HepG2 (cell line): ENCODE measurements around the gene DNMT3A. TPM values are rescaled to one million over a fixed set of nuclear protein-coding genes. Genes with fewer than 3 reads are reported as not detected.
A peak's percentile ranks its signal among the peaks of the same experiment; 100 is the strongest.

ENCODE experiments used
- CENPT ChIP-seq: sonication (generic); formaldehyde crosslinking; IDR thresholded peaks from 2 replicates; pipeline ENCODE4 v1.8.0; 2022; ENCODE audit warnings: low read depth, mild to moderate bottlenecking, moderate library complexity, missing genetic modification reagents
- CENPX ChIP-seq: sonication (generic); formaldehyde crosslinking; IDR thresholded peaks from 2 replicates; pipeline ENCODE4 v1.9.0; 2021; ENCODE audit warnings: mild to moderate bottlenecking, missing genetic modification reagents, moderate library complexity
- CREB1 ChIP-seq, 2 experiments: fragments of 450-650 bp in 1 of 2; IDR thresholded peaks; 2 replicates each; pipeline ENCODE4 v1.6.1; 2016 to 2017; ENCODE audit warnings: control low read depth in 1 of 2, mild to moderate bottlenecking in 1 of 2, missing compliant biosample characterization in 1 of 2, missing genetic modification characterization in 1 of 2
- HCFC1 ChIP-seq: fragments of 150-350 bp; IDR thresholded peaks from 2 replicates; pipeline ENCODE4 v1.6.1; 2014; ENCODE audit warnings: low read depth, low read length
- ISL2 ChIP-seq: sonication (generic); formaldehyde crosslinking; IDR thresholded peaks from 2 replicates; pipeline ENCODE4 v1.5.0; 2020; ENCODE audit warnings: missing genetic modification reagents
- JARID2 ChIP-seq: sonication (generic); formaldehyde crosslinking; IDR thresholded peaks from 2 replicates; pipeline ENCODE4 v1.8.1; 2023; ENCODE audit warnings: missing genetic modification reagents, inconsistent platforms; ENCODE audit not compliant: insufficient replicate concordance
- KMT2B ChIP-seq: IDR thresholded peaks from 2 replicates; pipeline ENCODE4 v1.6.1; 2016; ENCODE audit warnings: missing genetic modification reagents, missing compliant biosample characterization
- NFYB ChIP-seq: sonication (generic); formaldehyde crosslinking; IDR thresholded peaks from 2 replicates; pipeline ENCODE4 v1.4.0; 2020; ENCODE audit warnings: missing genetic modification reagents
- PAF1 ChIP-seq: IDR thresholded peaks from 2 replicates; pipeline ENCODE4 v1.6.1; 2016; ENCODE audit warnings: missing genetic modification reagents, missing compliant biosample characterization
- POLR2AphosphoS5 ChIP-seq: IDR thresholded peaks from 2 replicates; pipeline ENCODE4 v1.6.1; 2012; ENCODE audit warnings: low read depth, low read length
- SP140L ChIP-seq: sonication (generic); formaldehyde crosslinking; IDR thresholded peaks from 2 replicates; pipeline ENCODE4 v1.4.0; 2020; ENCODE audit warnings: missing genetic modification reagents, borderline replicate concordance
- ZFP36L1 ChIP-seq: sonication (generic); formaldehyde crosslinking; IDR thresholded peaks from 2 replicates; pipeline ENCODE4 v1.8.0; 2022; ENCODE audit warnings: mild to moderate bottlenecking, missing genetic modification reagents, moderate library complexity
- ZNF292 ChIP-seq: sonication (generic); formaldehyde crosslinking; IDR thresholded peaks from 2 replicates; pipeline ENCODE4 v1.8.1; 2022; ENCODE audit warnings: mild to moderate bottlenecking, low read depth, missing genetic modification reagents, borderline replicate concordance
- ZNF350 ChIP-seq: sonication (generic); formaldehyde crosslinking; IDR thresholded peaks from 2 replicates; pipeline ENCODE4 v1.4.0; 2020; ENCODE audit warnings: mild to moderate bottlenecking, low read depth, missing genetic modification reagents, borderline replicate concordance
- polyA plus RNA-seq, 8 experiments: library from polyadenylated mRNA; depleted of rRNA in 3 of 8; stranded (reverse) in 7 of 8; unstranded in 1 of 8; fragments of >200 nt; fragmentation: Illumina TruSeq in 4 of 8; extraction: Trizol in 4 of 8; gene quantifications; 2 replicates each; pipeline versions ENCODE4 v1.2.1 to v1.2.3, GENCODE V29; 2011 to 2016; ENCODE audit warnings: low read depth in 4 of 8, missing spikeins in 1 of 8, mixed read lengths in 1 of 8; ENCODE audit not compliant: insufficient read depth in 1 of 8
- total RNA-seq, 5 experiments: library from RNA; depleted of rRNA; stranded (reverse); fragments of >200 nt; fragmentation: Illumina TruSeq; extraction: Trizol; gene quantifications; 2 replicates each; pipeline ENCODE4 v1.2.3, GENCODE V29; 2016; ENCODE audit warnings: low read depth in 1 of 5
- TF ChIP-seq, protein P1 (sequence below): sonication (generic); formaldehyde crosslinking; IDR thresholded peaks from 2 replicates; pipeline ENCODE4 v1.5.1; 2020; ENCODE audit warnings: missing genetic modification reagents, mild to moderate bottlenecking, borderline replicate concordance
- TF ChIP-seq, protein P2 (sequence below): sonication (generic); formaldehyde crosslinking; IDR thresholded peaks from 2 replicates; pipeline ENCODE4 v1.5.0; 2020; ENCODE audit warnings: mild to moderate bottlenecking, missing genetic modification reagents
- TF ChIP-seq, protein P3 (sequence below): IDR thresholded peaks from 2 replicates; pipeline ENCODE4 v1.4.0; 2020; ENCODE audit warnings: mild to moderate bottlenecking, missing genetic modification reagents
- TF ChIP-seq, protein P4 (sequence below): sonication (generic); formaldehyde crosslinking; IDR thresholded peaks from 2 replicates; pipeline ENCODE4 v1.4.0; 2020; ENCODE audit warnings: mild to moderate bottlenecking, low read depth, missing genetic modification reagents

Gene DNMT3A
- total and polyA plus RNA-seq, 2 of the 13 experiments (the other 11 are each of a cell fraction or from before 2014, with no cell fraction given) = 14.7 to 29.1 TPM

DNA sequence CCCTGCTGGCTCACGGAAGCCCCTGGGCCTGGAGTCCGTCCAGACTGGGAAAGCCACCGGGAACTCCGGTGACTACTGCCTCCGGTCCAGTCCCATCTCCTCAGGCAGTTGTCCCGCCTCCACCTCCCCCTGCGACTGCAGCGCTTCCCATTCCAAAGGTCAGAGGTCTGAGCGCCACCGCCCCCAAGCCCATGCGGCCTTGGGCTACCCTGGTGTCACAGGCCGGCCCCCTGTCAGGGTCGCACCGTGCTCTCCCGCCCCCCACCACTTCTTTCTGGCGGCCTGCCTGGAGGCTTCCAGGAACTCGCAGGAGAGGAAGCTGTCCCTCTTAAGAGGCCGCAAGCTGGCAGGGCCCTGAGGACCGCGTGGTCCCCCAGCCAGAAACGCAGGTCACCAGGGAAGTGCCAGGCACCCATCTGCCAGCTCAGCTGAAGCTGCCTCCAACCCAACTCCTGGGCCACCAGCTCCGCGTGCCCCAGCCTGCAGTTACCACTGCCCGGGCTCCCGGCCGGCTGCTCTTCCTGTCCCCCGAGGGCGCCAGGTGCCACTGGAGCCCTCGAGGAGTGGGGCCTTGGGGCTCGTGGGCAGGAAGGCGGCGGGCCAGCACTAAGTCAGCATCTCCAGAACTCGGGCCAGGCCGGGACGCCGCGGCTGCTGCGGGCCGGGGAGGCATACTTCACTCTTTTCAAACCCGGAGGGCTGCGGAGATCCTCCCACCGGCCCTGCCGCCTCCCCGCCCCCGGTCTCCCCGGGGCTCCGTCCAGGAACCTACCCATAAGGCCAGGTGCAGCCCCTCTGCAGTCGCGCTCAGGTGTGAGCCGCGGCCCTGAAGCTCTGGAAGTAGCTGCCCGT lies 90.1 kb downstream of the DNMT3A start (continued):
- TF ChIP-seq KMT2B (CRISPR knock-in tag) (peak; percentile 77), JARID2 (CRISPR knock-in tag) (no peak), ZFP36L1 (no peak), SP140L (CRISPR knock-in tag) (0 out of 2 replicates have a peak, but pooled peaks have one; percentile 67), ZNF292 (CRISPR knock-in tag) (peak; percentile 69; the same call in 1 of the 2 replicates), ISL2 (CRISPR knock-in tag) (peak; percentile 87), PAF1 (CRISPR knock-in tag) (no peak), POLR2AphosphoS5 (peak; percentile 73), ZNF350 (CRISPR knock-in tag) (peak; percentile 97; the same call in 1 of the 2 replicates), CREB1 (IDR thresholded peaks at IDR 0.05) (no peak), CREB1 (CRISPR knock-in tag; IDR thresholded peaks at IDR 0.05) (no peak), CENPT (CRISPR knock-in tag) (no peak), CENPX (CRISPR knock-in tag) (no peak), NFYB (CRISPR knock-in tag) (peak; percentile 53; the same call in 1 of the 2 replicates), HCFC1 (no peak)
- TF ChIP-seq, protein P1, sequence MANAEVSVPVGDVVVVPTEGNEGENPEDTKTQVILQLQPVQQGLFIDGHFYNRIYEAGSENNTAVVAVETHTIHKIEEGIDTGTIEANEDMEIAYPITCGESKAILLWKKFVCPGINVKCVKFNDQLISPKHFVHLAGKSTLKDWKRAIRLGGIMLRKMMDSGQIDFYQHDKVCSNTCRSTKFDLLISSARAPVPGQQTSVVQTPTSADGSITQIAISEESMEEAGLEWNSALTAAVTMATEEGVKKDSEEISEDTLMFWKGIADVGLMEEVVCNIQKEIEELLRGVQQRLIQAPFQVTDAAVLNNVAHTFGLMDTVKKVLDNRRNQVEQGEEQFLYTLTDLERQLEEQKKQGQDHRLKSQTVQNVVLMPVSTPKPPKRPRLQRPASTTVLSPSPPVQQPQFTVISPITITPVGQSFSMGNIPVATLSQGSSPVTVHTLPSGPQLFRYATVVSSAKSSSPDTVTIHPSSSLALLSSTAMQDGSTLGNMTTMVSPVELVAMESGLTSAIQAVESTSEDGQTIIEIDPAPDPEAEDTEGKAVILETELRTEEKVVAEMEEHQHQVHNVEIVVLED (CRISPR knock-in tag) = peak; percentile 71
- TF ChIP-seq, protein P2, sequence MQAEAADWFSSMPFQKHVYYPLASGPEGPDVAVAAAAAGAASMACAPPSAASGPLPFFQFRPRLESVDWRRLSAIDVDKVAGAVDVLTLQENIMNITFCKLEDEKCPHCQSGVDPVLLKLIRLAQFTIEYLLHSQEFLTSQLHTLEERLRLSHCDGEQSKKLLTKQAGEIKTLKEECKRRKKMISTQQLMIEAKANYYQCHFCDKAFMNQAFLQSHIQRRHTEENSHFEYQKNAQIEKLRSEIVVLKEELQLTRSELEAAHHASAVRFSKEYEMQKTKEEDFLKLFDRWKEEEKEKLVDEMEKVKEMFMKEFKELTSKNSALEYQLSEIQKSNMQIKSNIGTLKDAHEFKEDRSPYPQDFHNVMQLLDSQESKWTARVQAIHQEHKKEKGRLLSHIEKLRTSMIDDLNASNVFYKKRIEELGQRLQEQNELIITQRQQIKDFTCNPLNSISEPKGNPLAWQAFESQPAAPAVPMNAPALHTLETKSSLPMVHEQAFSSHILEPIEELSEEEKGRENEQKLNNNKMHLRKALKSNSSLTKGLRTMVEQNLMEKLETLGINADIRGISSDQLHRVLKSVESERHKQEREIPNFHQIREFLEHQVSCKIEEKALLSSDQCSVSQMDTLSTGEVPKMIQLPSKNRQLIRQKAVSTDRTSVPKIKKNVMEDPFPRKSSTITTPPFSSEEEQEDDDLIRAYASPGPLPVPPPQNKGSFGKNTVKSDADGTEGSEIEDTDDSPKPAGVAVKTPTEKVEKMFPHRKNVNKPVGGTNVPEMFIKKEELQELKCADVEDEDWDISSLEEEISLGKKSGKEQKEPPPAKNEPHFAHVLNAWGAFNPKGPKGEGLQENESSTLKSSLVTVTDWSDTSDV (CRISPR knock-in tag) = no peak; the same call in 1 of the 2 replicates
- TF ChIP-seq, protein P3, sequence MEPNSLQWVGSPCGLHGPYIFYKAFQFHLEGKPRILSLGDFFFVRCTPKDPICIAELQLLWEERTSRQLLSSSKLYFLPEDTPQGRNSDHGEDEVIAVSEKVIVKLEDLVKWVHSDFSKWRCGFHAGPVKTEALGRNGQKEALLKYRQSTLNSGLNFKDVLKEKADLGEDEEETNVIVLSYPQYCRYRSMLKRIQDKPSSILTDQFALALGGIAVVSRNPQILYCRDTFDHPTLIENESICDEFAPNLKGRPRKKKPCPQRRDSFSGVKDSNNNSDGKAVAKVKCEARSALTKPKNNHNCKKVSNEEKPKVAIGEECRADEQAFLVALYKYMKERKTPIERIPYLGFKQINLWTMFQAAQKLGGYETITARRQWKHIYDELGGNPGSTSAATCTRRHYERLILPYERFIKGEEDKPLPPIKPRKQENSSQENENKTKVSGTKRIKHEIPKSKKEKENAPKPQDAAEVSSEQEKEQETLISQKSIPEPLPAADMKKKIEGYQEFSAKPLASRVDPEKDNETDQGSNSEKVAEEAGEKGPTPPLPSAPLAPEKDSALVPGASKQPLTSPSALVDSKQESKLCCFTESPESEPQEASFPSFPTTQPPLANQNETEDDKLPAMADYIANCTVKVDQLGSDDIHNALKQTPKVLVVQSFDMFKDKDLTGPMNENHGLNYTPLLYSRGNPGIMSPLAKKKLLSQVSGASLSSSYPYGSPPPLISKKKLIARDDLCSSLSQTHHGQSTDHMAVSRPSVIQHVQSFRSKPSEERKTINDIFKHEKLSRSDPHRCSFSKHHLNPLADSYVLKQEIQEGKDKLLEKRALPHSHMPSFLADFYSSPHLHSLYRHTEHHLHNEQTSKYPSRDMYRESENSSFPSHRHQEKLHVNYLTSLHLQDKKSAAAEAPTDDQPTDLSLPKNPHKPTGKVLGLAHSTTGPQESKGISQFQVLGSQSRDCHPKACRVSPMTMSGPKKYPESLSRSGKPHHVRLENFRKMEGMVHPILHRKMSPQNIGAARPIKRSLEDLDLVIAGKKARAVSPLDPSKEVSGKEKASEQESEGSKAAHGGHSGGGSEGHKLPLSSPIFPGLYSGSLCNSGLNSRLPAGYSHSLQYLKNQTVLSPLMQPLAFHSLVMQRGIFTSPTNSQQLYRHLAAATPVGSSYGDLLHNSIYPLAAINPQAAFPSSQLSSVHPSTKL (CRISPR knock-in tag) = peak; percentile 90
- TF ChIP-seq, protein P4, sequence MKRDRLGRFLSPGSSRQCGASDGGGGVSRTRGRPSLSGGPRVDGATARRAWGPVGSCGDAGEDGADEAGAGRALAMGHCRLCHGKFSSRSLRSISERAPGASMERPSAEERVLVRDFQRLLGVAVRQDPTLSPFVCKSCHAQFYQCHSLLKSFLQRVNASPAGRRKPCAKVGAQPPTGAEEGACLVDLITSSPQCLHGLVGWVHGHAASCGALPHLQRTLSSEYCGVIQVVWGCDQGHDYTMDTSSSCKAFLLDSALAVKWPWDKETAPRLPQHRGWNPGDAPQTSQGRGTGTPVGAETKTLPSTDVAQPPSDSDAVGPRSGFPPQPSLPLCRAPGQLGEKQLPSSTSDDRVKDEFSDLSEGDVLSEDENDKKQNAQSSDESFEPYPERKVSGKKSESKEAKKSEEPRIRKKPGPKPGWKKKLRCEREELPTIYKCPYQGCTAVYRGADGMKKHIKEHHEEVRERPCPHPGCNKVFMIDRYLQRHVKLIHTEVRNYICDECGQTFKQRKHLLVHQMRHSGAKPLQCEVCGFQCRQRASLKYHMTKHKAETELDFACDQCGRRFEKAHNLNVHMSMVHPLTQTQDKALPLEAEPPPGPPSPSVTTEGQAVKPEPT (CRISPR knock-in tag) = peak; percentile 96
